Esophagus mucosa (tissue), 1 donor: Measurements from ENCODE around the gene MPRIP. TPM values are rescaled to one million over a fixed set of nuclear protein-coding genes. Genes with fewer than 3 reads are reported as not detected.

Source experiments
- ATAC-seq: fragments of 200-7000 bp; cut with Tn5 transposase; one replicate; pipeline ENCODE4 v1.9.1; 2020
- total RNA-seq: library from RNA; stranded (reverse); gene quantifications from one replicate; pipeline ENCODE4 v1.2.4, GENCODE V29; 2023
- donor health status: DM: yes; HTN: yes; CAD: no.

Gene MPRIP
- total RNA-seq, 1 donor from 2014 or later = 132 TPM

GRCh38 chr17:17108451-17109049 is 66.3 kb downstream of the MPRIP start:
- ATAC-seq = peak; percentile 35

- ATAC-seq = peak; percentile 2
These were observed 67.0 kb downstream of the MPRIP start for GRCh38 chr17:17109256-17109655.

GRCh38 chr17:17109907-17110306 is 67.7 kb downstream of the MPRIP start:
- ATAC-seq = peak; percentile 84

GRCh38 chr17:17110520-17110919 is 68.3 kb downstream of the MPRIP start:
- ATAC-seq = no peak

- no peak for ATAC-seq
These were observed 69.4 kb downstream of the MPRIP start for GRCh38 chr17:17111401-17112393.

- no peak for ATAC-seq
These were observed 70.5 kb downstream of the MPRIP start for GRCh38 chr17:17112628-17113200.

GRCh38 chr17:17114592-17115225 is 72.5 kb downstream of the MPRIP start:
- no peak for ATAC-seq

- no peak for ATAC-seq
These were observed 73.4 kb downstream of the MPRIP start for GRCh38 chr17:17115620-17116019.

GRCh38 chr17:17116406-17116805 is 74.1 kb downstream of the MPRIP start:
- no peak for ATAC-seq

- ATAC-seq = no peak
These were observed 75.7 kb downstream of the MPRIP start for GRCh38 chr17:17117923-17118322.

- ATAC-seq = no peak
These were observed 76.1 kb downstream of the MPRIP start for GRCh38 chr17:17118399-17118798.

GRCh38 chr17:17119106-17119505 is 76.8 kb downstream of the MPRIP start:
- peak; percentile 18 for ATAC-seq

GRCh38 chr17:17119533-17119932 is 77.3 kb downstream of the MPRIP start:
- ATAC-seq = peak; percentile 83

- ATAC-seq = no peak
These were observed 78.0 kb downstream of the MPRIP start for GRCh38 chr17:17120294-17120693.

GRCh38 chr17:17120701-17121100 is 78.4 kb downstream of the MPRIP start:
- no peak for ATAC-seq

GRCh38 chr17:17121162-17121561 is 78.9 kb downstream of the MPRIP start:
- no peak for ATAC-seq

- ATAC-seq = no peak
These were observed 80.7 kb downstream of the MPRIP start for GRCh38 chr17:17122781-17123483.

- no peak for ATAC-seq
These were observed 82.1 kb downstream of the MPRIP start for GRCh38 chr17:17124341-17124740.

GRCh38 chr17:17125136-17126084 is 83.2 kb downstream of the MPRIP start:
- no peak for ATAC-seq

- ATAC-seq = no peak
These were observed 84.2 kb downstream of the MPRIP start for GRCh38 chr17:17126131-17127110.
